Endothelial cell of umbilical vein (primary cell): Measurements from ENCODE around the gene STK32C. TPM values are rescaled to one million over a fixed set of nuclear protein-coding genes. Genes with fewer than 3 reads are reported as not detected.

Source experiments
- BruUV-seq: library from RNA; stranded (reverse); fragments of 400-500 nt; replicated peaks from 2 replicates; lab custom pipeline; 2021; lab: Mats Ljungman, UMichigan
- CTCF ChIA-PET: fragments of 300-600, 350-600 bp; sonication (Branson Sonifier 250); formaldehyde crosslinking; loops from one replicate; lab custom pipeline; 2021; ENCODE audit warnings: antibody characterized with exemption, inconsistent platforms; lab: Charles Lee
- POLR2A ChIA-PET: fragments of 300-600, 350-600 bp; sonication (Branson Sonifier 250); formaldehyde crosslinking; loops from one replicate; lab custom pipeline; 2021; ENCODE audit warnings: antibody characterized with exemption, inconsistent platforms; lab: Charles Lee
- DNase-seq: peaks from one replicate; pipeline ENCODE4 v3.0.0-alpha.2; 2011; ENCODE audit warnings: low read depth, low spot score
- FAIRE-seq: peaks from 2 replicates; lab custom pipeline; 2011; peaks lifted over from hg19 to GRCh38; lab: Jason Lieb, UNC
- H2AFZ ChIP-seq: 2 replicates; pipeline ENCODE4 v1.6.0; 2012; ENCODE audit warnings: low read depth, low read length, control low read depth, inconsistent platforms
- H3K27ac ChIP-seq: 2 replicates; pipeline ENCODE4 v1.5.1; 2011; ENCODE audit warnings: low read depth, mild to moderate bottlenecking, control low read depth, low read length, moderate library complexity; ENCODE audit not compliant: insufficient read depth
- H3K27me3 ChIP-seq, 2 experiments: 2 replicates each; pipeline versions ENCODE4 v1.6.0 to v1.6.1; 2011; ENCODE audit warnings: low read length in 2 of 2, mixed read lengths in 1 of 2; ENCODE audit not compliant: control insufficient read depth in 2 of 2, insufficient read depth in 2 of 2
- H3K36me3 ChIP-seq, 2 experiments: 2 replicates in 1 of 2; 3 replicates in 1 of 2; pipeline ENCODE4 v1.5.1; 2011; ENCODE audit warnings: low read length in 2 of 2, mild to moderate bottlenecking in 1 of 2, moderate library complexity in 1 of 2; ENCODE audit not compliant: control insufficient read depth in 2 of 2, insufficient read depth in 2 of 2; ENCODE audit errors: extremely low read depth in 1 of 2
- H3K4me1 ChIP-seq: 3 replicates; pipeline ENCODE4 v1.5.1; 2011; ENCODE audit warnings: mild to moderate bottlenecking, low read length; ENCODE audit not compliant: control insufficient read depth, insufficient read depth; ENCODE audit errors: extremely low read depth
- H3K4me2 ChIP-seq: 2 replicates; pipeline ENCODE4 v1.6.1; 2011; ENCODE audit warnings: low read length, control low read depth, mixed read lengths; ENCODE audit not compliant: insufficient read depth
- H3K4me3 ChIP-seq, 3 experiments: fragments of 200-600 bp in 1 of 3; sonication (generic), shearing (Covaris generic) in 1 of 3; replicated peaks in 1 of 3; 2 replicates each; pipeline ENCODE4 v1.5.1; 2011 to 2016; ENCODE audit warnings: control low read depth in 3 of 3, low read length in 3 of 3, mild to moderate bottlenecking in 2 of 3, inconsistent platforms in 1 of 3, low read depth in 1 of 3, moderate library complexity in 1 of 3; ENCODE audit not compliant: insufficient read depth in 1 of 3
- H3K79me2 ChIP-seq: 2 replicates; pipeline ENCODE4 v1.6.0; 2012; ENCODE audit warnings: low read length, inconsistent platforms; ENCODE audit not compliant: control insufficient read depth, insufficient read depth
- H3K9ac ChIP-seq: replicated peaks from 2 replicates; pipeline ENCODE3; 2011; ENCODE audit warnings: low read length, control low read depth; ENCODE audit not compliant: insufficient read depth; ENCODE audit errors: extremely low read depth
- H3K9me1 ChIP-seq: replicated peaks from 3 replicates; pipeline ENCODE4 v1.6.0; 2011; ENCODE audit warnings: mild to moderate bottlenecking, low read length; ENCODE audit not compliant: control insufficient read depth, insufficient read depth; ENCODE audit errors: extremely low read depth
- H3K9me3 ChIP-seq: replicated peaks from 2 replicates; pipeline ENCODE4 v1.5.1; 2012; ENCODE audit warnings: low read length, inconsistent platforms; ENCODE audit not compliant: control insufficient read depth, insufficient read depth
- H4K20me1 ChIP-seq: replicated peaks from 2 replicates; pipeline ENCODE3; 2011; ENCODE audit warnings: mild to moderate bottlenecking, low read length; ENCODE audit not compliant: control insufficient read depth, insufficient read depth; ENCODE audit errors: extremely low read depth
- CTCF ChIP-seq, 2 donors: IDR thresholded peaks; 1 replicate in 1 of 2; 2 replicates in 1 of 2; pipeline ENCODE4 v1.5.1; 2011; ENCODE audit warnings: low read length in 2 of 2, mild to moderate bottlenecking in 2 of 2, moderate library complexity in 2 of 2, control low read depth in 1 of 2, inconsistent platforms in 1 of 2, low read depth in 1 of 2; ENCODE audit not compliant: insufficient read depth in 1 of 2; ENCODE audit errors: extremely low read depth in 1 of 2
- EZH2 ChIP-seq: IDR thresholded peaks from 2 replicates; pipeline ENCODE4 v1.6.1; 2012; ENCODE audit warnings: borderline replicate concordance, low read depth, mild to moderate bottlenecking, moderate library complexity, low read length, inconsistent platforms; ENCODE audit not compliant: severe bottlenecking
- FOS ChIP-seq: IDR thresholded peaks from 2 replicates; pipeline ENCODE4 v1.6.1; 2011; ENCODE audit warnings: mild to moderate bottlenecking, low read length, moderate library complexity, borderline replicate concordance; ENCODE audit not compliant: insufficient read depth
- GATA2 ChIP-seq: IDR thresholded peaks from 2 replicates; pipeline ENCODE4 v1.7.0; 2011; ENCODE audit warnings: low read depth, mild to moderate bottlenecking, moderate library complexity, mixed read lengths, low read length; ENCODE audit not compliant: insufficient read length, insufficient read depth
- JUN ChIP-seq: IDR thresholded peaks from 2 replicates; pipeline ENCODE4 v1.6.1; 2011; ENCODE audit warnings: borderline replicate concordance, low read depth; ENCODE audit not compliant: insufficient read length, insufficient read depth
- MAX ChIP-seq: IDR thresholded peaks from 2 replicates; pipeline ENCODE4 v1.6.1; 2011; ENCODE audit not compliant: insufficient read depth, insufficient read length
- MYC ChIP-seq: IDR thresholded peaks from one replicate; pipeline ENCODE4 v1.6.1; 2011; ENCODE audit warnings: mild to moderate bottlenecking, low read depth, low read length
- POLR2A ChIP-seq: IDR thresholded peaks from 2 replicates; pipeline ENCODE4 v1.6.1; 2012; ENCODE audit warnings: low read depth, mild to moderate bottlenecking, control low read depth, low read length
- POLR2AphosphoS5 ChIP-seq: IDR thresholded peaks from 2 replicates; pipeline ENCODE4 v1.6.1; 2012; ENCODE audit warnings: low read depth, mild to moderate bottlenecking, control low read depth, low read length, moderate library complexity; ENCODE audit not compliant: insufficient read depth
- dilution Hi-C: fragments of 300-500 bp; cut with MboI; formaldehyde crosslinking; loops from one replicate; pipeline ENCODE4 v1.15.0; 2019; ENCODE audit warnings: low sequenced_read_pairs; ENCODE audit not compliant: extremely low pct_ligation_motif_present
- intact Hi-C: fragments of 100-400 bp; cut with micrococcal nuclease; formaldehyde crosslinking; loops from one replicate; pipeline ENCODE4 v1.10.0; 2022
- polyA plus RNA-seq, 4 experiments: library from polyadenylated mRNA; depleted of rRNA in 3 of 4; stranded (reverse) in 3 of 4; unstranded in 1 of 4; fragments of >200 nt; gene quantifications; 2 replicates each; pipeline versions ENCODE4 v1.2.1 to v1.2.3, GENCODE V29; 2011 to 2012; ENCODE audit warnings: missing spikeins in 1 of 4
- total RNA-seq: library from RNA; stranded (reverse); gene quantifications from 2 replicates; pipeline ENCODE4 v1.2.3, GENCODE V29; 2021

Gene STK32C
- total and polyA plus RNA-seq, 2 donors (not counting 3 experiments of a cell fraction or from before 2014, with no cell fraction given): 5.4 to 14.1 TPM

- H3K36me3 ChIP-seq: no peaks in the 10 kb centered on the region
- no peaks in the 10 kb centered on the region for H3K9me1 ChIP-seq
- ChIA-PET POLR2A (no interaction called here), CTCF (interaction anchor here (1.3 kb wide), 1 partner anchor 14 kb away, joined by 4 read pairs; no protein-coding TSS in a partner anchor)
- no peaks in the 10 kb centered on the region for H3K4me1 ChIP-seq
- intact Hi-C loops: no loop called here
- no peaks in the 10 kb centered on the region for H3K9me3 ChIP-seq
- no peak overlapping the region for H2AFZ ChIP-seq
- dilution Hi-C loops: no loop called here
- no peak overlapping the region for H3K4me2 ChIP-seq
- BruUV-seq: no TSS peak
- H3K27ac ChIP-seq: no peak overlapping the region
- TF ChIP-seq CTCF (IDR thresholded peaks at IDR 0.05; ENCODE audit: extremely low read depth in 1 of 2, insufficient read depth in 1 of 2, low read depth in 1 of 2, low read length in 2 of 2) (no peak), POLR2AphosphoS5 (no peak), EZH2 (no peak), POLR2A (no peak), GATA2 (no peak), MYC (no peak), JUN (no peak), FOS (no peak), MAX (no peak)
- no peaks in the 10 kb centered on the region for H3K27me3 ChIP-seq
- H3K4me3 ChIP-seq: no peak overlapping the region
- DNase-seq: no peak
- no peaks in the 10 kb centered on the region for H4K20me1 ChIP-seq
- FAIRE-seq: no peak
- no peak overlapping the region for H3K9ac ChIP-seq
- no peaks in the 10 kb centered on the region for H3K79me2 ChIP-seq
Observed at GRCh38 chr10:132276179-132276675, 31.5 kb downstream of the STK32C start.
